Ascending aorta (tissue), 2 donors: Measurements from ENCODE around the gene GSC2. TPM values are rescaled to one million over a fixed set of nuclear protein-coding genes. Genes with fewer than 3 reads are reported as not detected.
A peak's percentile ranks its signal among the peaks of the same experiment; 100 is the strongest.

Experiments
- DNase-seq, 2 donors: peaks; one replicate each; pipeline ENCODE4 v3.0.0-alpha.2; 2019; ENCODE audit warnings: low spot score in 2 of 2
- H3K27ac ChIP-seq, 2 donors: fragments of 200-600 bp; sonication (generic); one replicate each; pipeline ENCODE4 v1.5.1; 2016 to 2017; ENCODE audit warnings: mild to moderate bottlenecking in 1 of 2
- H3K27me3 ChIP-seq: fragments of 200-600 bp; sonication (generic); one replicate; pipeline ENCODE4 v1.5.1; 2017
- H3K36me3 ChIP-seq, 2 donors: fragments of 200-600 bp; sonication (generic); one replicate each; pipeline ENCODE4 v1.5.1; 2016
- H3K4me1 ChIP-seq, 2 donors: fragments of 200-600 bp; sonication (generic); one replicate each; pipeline ENCODE4 v1.5.1; 2016 to 2017; ENCODE audit warnings: mild to moderate bottlenecking in 1 of 2
- H3K4me3 ChIP-seq, 2 donors: fragments of 200-600 bp; sonication (generic); one replicate each; pipeline ENCODE4 v1.5.1; 2016 to 2017; ENCODE audit warnings: mild to moderate bottlenecking in 1 of 2
- H3K9me3 ChIP-seq, 2 donors: fragments of 200-600 bp; sonication (generic); one replicate each; pipeline ENCODE4 v1.5.1; 2016
- intact Hi-C: fragments of 100-400 bp; cut with DNase I; formaldehyde crosslinking; loops from one replicate; pipeline ENCODE4 v1.15.1; 2023
- total RNA-seq: library from RNA; depleted of rRNA; stranded (reverse); fragments of >200 nt; gene quantifications from one replicate; pipeline ENCODE4 v1.1.0, GENCODE V29; 2016
- TF ChIP-seq, protein P1 (sequence below), 3 experiments: fragments of 200-600 bp in 2 of 3; fragments of 450-650 bp in 1 of 3; sonication (generic) in 2 of 3; IDR thresholded peaks; one replicate each; pipeline ENCODE4 v1.5.1; 2016 to 2019; ENCODE audit warnings: antibody characterized with exemption in 3 of 3, mild to moderate bottlenecking in 1 of 3, moderate library complexity in 1 of 3

Gene GSC2
- total RNA-seq, 1 donor from 2014 or later = not detected

DNA sequence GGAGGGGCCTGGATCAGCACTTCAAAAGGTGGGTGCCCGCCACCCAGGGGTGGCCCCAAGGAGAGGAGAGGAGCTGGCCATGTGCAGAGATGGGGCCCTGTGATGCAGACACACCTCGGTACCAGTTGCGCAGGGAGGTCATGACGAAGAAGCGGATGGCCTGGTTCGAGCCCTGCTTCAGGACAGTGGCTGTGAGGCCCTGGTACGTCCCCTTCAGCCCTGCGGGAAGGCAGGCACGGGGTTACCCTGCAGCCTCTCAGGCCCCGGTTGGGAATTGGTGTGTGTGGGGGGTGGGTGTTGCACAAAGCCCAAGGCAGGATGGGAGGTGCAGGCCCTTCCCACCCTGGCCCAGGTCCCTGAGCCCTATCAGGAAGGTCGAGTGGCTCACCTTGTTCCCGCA, 26.6 kb upstream of the GSC2 start:
- Histone ChIP-seq H3K9me3 (no peaks in the 10 kb centered on the region), H3K27ac (peak overlapping the region; percentile 92 to 93), H3K36me3 (peaks cover 0 to 4% of the 10 kb centered on the region in 2 donors), H3K4me3 (peak overlapping the region in 1 of 2 donors; percentile 96), H3K4me1 (peaks cover 6 to 46% of the 10 kb centered on the region in 2 donors), H3K27me3 (no peaks in the 10 kb centered on the region)
- DNase-seq = no peak
- TF ChIP-seq, protein P1, sequence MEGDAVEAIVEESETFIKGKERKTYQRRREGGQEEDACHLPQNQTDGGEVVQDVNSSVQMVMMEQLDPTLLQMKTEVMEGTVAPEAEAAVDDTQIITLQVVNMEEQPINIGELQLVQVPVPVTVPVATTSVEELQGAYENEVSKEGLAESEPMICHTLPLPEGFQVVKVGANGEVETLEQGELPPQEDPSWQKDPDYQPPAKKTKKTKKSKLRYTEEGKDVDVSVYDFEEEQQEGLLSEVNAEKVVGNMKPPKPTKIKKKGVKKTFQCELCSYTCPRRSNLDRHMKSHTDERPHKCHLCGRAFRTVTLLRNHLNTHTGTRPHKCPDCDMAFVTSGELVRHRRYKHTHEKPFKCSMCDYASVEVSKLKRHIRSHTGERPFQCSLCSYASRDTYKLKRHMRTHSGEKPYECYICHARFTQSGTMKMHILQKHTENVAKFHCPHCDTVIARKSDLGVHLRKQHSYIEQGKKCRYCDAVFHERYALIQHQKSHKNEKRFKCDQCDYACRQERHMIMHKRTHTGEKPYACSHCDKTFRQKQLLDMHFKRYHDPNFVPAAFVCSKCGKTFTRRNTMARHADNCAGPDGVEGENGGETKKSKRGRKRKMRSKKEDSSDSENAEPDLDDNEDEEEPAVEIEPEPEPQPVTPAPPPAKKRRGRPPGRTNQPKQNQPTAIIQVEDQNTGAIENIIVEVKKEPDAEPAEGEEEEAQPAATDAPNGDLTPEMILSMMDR (IDR thresholded peaks at IDR 0.05) = no peak
- intact Hi-C loops = loop anchor here (5.0 kb wide), 1 partner anchor 541 kb away; no protein-coding TSS in a partner anchor

DNA sequence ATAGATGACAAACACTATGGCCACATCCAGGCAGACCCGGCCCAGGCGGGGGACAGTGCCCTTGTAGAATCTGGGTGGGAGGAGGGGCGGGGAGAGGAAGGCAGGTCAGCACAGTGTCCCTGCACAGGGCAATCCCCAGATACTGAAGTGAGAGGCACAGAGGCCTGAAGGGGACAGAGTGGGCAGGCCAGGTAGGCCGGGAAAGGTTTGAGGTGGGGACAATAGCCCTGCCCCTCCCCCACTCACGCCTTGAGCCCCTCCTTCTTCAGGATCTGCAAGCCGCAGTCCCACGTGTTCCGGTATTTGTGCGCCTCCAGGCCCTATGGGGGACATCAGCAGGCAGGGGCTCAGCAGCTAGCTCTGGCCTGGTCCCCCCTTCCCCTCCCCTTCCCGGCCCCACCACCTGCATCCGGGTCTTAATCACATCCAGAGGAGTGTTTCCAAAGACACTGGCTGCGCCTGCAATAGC, 26.1 kb upstream of the GSC2 start:
- TF ChIP-seq, protein P1 (IDR thresholded peaks at IDR 0.05) = no peak
- Histone ChIP-seq H3K27ac (no peak overlapping the region), H3K4me1 (peaks cover 6 to 46% of the 10 kb centered on the region in 2 donors), H3K9me3 (no peaks in the 10 kb centered on the region), H3K27me3 (no peaks in the 10 kb centered on the region), H3K36me3 (peaks cover 0 to 4% of the 10 kb centered on the region in 2 donors), H3K4me3 (no peak overlapping the region)
- no peak for DNase-seq
- intact Hi-C loops = loop anchor here (5.0 kb wide), 1 partner anchor 541 kb away; no protein-coding TSS in a partner anchor

DNA sequence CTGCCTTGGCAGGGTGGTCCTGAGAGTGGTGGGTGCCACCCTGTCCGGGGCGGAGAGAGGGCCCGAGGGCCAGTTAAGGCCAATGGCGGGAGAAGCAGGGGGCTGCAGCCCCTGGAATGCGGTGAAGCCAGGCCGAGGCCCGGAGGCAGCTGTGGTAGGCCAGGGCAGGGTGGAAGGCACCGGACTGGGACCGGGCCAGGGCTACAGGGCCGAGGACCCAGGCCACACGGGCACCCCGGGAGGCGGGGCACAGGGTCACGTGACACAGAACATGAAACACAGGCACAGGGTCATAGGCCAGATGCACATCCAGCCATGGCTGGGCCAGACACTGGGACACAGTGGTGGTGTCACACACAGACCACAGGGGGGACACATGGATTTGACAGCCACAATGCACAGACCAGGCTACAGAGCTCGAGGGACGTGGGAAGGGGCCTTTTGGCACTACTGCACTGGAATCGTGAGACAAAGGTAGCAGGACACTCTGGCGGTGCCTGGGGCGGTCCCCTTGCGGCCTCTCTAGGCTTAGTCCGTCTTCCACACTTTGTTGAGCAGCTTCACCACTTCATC, 25.6 kb upstream of the GSC2 start:
- H3K36me3 ChIP-seq = peaks cover 0 to 4% of the 10 kb centered on the region in 2 donors
- intact Hi-C loops = loop anchor here (5.0 kb wide), 1 partner anchor 542 kb away; no protein-coding TSS in a partner anchor
- TF ChIP-seq, protein P1 (IDR thresholded peaks at IDR 0.05) = no peak
- no peaks in the 10 kb centered on the region for H3K9me3 ChIP-seq
- peak overlapping the region in 1 of 2 donors; percentile 62 for H3K27ac ChIP-seq
- peaks cover 10 to 49% of the 10 kb centered on the region in 2 donors for H3K4me1 ChIP-seq
- H3K4me3 ChIP-seq = no peak overlapping the region
- no peak for DNase-seq
- H3K27me3 ChIP-seq = no peaks in the 10 kb centered on the region

DNA sequence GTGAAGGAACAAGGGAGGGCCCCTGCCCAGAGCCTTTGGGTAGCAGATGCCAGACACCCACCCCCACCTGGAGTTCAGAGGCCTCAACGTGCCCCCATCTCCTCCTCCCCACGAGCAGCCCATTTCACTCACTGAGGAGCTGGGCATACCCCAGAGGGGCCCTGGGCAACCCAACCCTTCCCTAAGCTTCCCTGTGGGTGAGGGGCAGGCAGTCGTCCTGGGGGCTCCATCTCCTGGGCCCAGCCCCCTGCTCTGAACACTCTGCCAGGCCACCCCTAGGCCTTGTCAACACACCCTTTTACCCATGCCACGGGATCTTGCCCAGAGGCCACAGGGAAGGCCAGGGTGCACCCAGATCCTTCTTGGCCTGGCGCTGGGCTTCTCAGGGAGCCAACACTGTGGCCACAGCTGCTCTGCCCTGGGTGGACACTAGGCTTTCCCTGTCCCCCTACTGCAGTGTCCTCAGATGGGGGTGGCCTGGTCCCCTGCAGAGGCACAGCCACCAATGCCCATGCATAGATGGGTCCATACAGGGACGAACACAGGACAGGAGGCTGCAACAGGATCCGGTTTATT, 25.0 kb upstream of the GSC2 start:
- H3K9me3 ChIP-seq = no peaks in the 10 kb centered on the region
- H3K4me3 ChIP-seq = no peak overlapping the region
- peak overlapping the region; percentile 28 to 62 for H3K27ac ChIP-seq
- intact Hi-C loops = loop anchor here (5.0 kb wide), 1 partner anchor 542 kb away; no protein-coding TSS in a partner anchor
- no peak for DNase-seq
- TF ChIP-seq, protein P1 (IDR thresholded peaks at IDR 0.05) = no peak
- H3K27me3 ChIP-seq = no peaks in the 10 kb centered on the region
- peaks cover 15 to 53% of the 10 kb centered on the region in 2 donors for H3K4me1 ChIP-seq
- H3K36me3 ChIP-seq = peaks cover 0 to 4% of the 10 kb centered on the region in 2 donors

DNA sequence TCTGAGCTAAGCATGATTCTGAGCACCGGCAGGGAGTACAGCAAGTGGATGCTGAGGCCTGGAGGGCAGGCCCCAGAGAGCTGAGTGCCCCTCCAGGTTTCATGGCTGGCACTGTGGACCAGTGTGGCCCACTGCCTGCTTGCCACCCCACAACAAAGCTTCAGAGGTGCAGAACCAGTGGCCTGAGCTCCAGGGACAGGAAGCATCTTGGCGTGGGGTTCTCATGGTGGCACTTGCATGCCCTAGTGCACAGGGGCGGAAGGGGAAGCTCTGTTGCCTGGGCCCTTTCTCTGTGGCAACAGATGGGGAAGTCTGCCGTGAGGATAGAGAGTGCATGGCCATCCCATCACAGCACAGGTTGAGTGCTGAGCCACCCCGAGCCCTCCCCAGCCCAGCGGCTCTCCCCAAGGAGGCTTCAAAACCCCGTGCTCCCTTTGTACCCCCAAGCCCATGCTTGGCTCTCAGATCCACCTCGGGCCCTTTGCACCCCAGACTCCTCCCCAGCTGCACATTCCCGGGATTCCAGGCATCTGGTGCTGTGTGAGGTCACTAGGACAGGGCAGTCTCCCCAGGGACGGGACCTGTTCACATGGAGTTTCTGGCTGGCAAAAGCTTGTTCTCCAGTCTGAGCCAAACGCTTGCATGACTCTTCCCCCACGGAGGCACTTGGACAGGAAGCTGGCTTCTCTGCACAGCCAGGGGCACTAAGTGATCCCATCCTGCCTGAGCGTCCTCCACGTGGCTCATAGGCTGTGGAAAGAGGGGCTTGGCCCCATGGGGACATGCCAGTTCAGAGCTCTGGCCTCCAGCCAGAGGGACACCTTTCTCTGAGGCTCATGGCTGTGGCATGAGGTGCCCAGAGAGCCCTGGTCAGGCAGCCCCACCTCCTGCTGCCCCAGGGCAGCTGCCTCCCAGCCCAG, 24.3 kb upstream of the GSC2 start:
- Histone ChIP-seq H3K9me3 (no peaks in the 10 kb centered on the region), H3K36me3 (peaks cover 0 to 4% of the 10 kb centered on the region in 2 donors), H3K4me1 (peaks cover 15 to 60% of the 10 kb centered on the region in 2 donors), H3K27ac (peak overlapping the region; percentile 28 to 62), H3K27me3 (no peaks in the 10 kb centered on the region), H3K4me3 (no peak overlapping the region)
- peak in 1 of 2 donors; percentile 83 for DNase-seq
- intact Hi-C loops = loop anchor here (5.0 kb wide), 1 partner anchor 543 kb away; no protein-coding TSS in a partner anchor
- TF ChIP-seq, protein P1 (IDR thresholded peaks at IDR 0.05) = no peak
